Activated CD4-positive, alpha-beta memory T cell treated with anti-CD3 and anti-CD28 coated beads for 36 hours (primary cell): ENCODE results near the gene FOXP1. TPM values are rescaled to one million over a fixed set of nuclear protein-coding genes. Genes with fewer than 3 reads are reported as not detected.
A peak's percentile ranks its signal among the peaks of the same experiment; 100 is the strongest.

Source experiments
- CTCF ChIA-PET: fragments of 350-600 bp; sonication (Branson Sonifier 250); formaldehyde crosslinking; loops from one replicate; lab custom pipeline; 2021; ENCODE audit warnings: antibody characterized with exemption, inconsistent platforms; lab: Charles Lee
- POLR2A ChIA-PET: fragments of 350-600 bp; sonication (Branson Sonifier 250); formaldehyde crosslinking; loops from one replicate; lab custom pipeline; 2021; ENCODE audit warnings: antibody characterized with exemption; lab: Charles Lee
- DNase-seq: peaks from one replicate; pipeline ENCODE4 v3.0.0-alpha.2; 2020
- H3K27ac Mint-ChIP-seq: one replicate; pipeline ENCODE4 v1.8.0; 2021; ENCODE audit warnings: mixed read lengths
- H3K27me3 Mint-ChIP-seq: one replicate; pipeline ENCODE4 v1.8.0; 2021; ENCODE audit warnings: mixed read lengths
- H3K36me3 Mint-ChIP-seq: one replicate; pipeline ENCODE4 v1.8.0; 2021; ENCODE audit warnings: mixed read lengths
- H3K4me1 Mint-ChIP-seq: one replicate; pipeline ENCODE4 v1.8.0; 2021; ENCODE audit warnings: low read depth, mixed read lengths
- H3K4me3 Mint-ChIP-seq: one replicate; pipeline ENCODE4 v1.8.0; 2021; ENCODE audit warnings: mild to moderate bottlenecking, mixed read lengths
- H3K9me3 Mint-ChIP-seq: one replicate; pipeline ENCODE4 v1.8.0; 2021; ENCODE audit warnings: mixed read lengths
- intact Hi-C: fragments of 100-400 bp; cut with micrococcal nuclease; formaldehyde crosslinking; loops from one replicate; pipeline ENCODE4 v1.15.1; 2023
- total RNA-seq, 2 experiments: library from RNA; stranded (reverse); gene quantifications; one replicate each; pipeline ENCODE4 v1.2.3, GENCODE V29; 2021

The FOXP1 gene
- total RNA-seq, 2 experiments from 2014 or later: 94.4 to 102 TPM

DNA sequence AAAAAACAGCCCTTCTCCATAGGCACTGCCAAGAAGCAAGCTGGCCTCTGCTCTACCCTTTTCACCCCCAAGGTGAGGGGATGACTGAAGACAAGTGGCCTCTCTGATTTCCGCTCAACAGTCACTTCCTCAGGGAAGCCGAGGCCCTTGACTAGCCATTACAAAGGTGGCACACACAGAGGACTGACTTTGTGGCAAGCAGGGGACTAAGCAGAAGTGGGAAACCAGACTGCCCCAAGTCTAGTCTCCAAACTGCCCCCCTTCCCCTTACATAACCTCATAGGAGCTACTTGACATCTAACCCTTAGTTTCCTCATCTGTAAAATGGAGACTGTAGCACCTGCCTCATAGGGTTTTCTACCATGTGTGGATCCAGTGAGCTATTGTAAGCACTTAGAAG is 118.9 kb downstream of the FOXP1 start:
- Mint-ChIP-seq H3K36me3 (peaks cover 26% of the 10 kb centered on the region), H3K9me3 (no peaks in the 10 kb centered on the region), H3K4me1 (peaks cover 60% of the 10 kb centered on the region), H3K4me3 (no peak overlapping the region), H3K27me3 (no peaks in the 10 kb centered on the region), H3K27ac (no peak overlapping the region)
- ChIA-PET POLR2A (no interaction called here), CTCF (interaction anchor here (1.5 kb wide), 1 partner anchor 23 kb away, joined by 3 read pairs; no protein-coding TSS in a partner anchor)
- no peak for DNase-seq
- intact Hi-C loops: no loop called here

DNA sequence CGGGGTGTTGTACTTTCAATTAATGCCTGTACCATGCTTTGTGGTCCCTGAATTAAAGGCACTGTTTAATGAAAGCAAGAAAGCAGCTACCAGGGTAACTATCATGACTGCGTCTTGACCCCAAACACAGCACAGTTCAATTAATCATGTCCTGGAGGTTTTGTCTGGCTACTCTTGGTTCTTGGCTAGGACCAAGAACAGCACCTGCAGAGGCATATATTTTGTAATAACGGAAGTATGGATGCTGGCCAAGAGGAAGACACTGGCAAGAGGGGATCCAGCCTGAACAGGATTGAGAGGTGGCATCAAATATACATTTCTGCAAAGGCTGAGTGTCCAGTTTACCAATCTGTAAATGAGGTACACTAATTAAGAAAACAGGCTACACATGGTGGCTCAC is 119.9 kb downstream of the FOXP1 start:
- POLR2A ChIA-PET: no interaction called here
- H3K4me1 Mint-ChIP-seq: peaks cover 59% of the 10 kb centered on the region
- peaks cover 25% of the 10 kb centered on the region for H3K36me3 Mint-ChIP-seq
- CTCF ChIA-PET: interaction anchor here (1.5 kb wide), 1 partner anchor 24 kb away, joined by 3 read pairs; no protein-coding TSS in a partner anchor
- no peaks in the 10 kb centered on the region for H3K27me3 Mint-ChIP-seq
- H3K27ac Mint-ChIP-seq: no peak overlapping the region
- H3K9me3 Mint-ChIP-seq: no peaks in the 10 kb centered on the region
- H3K4me3 Mint-ChIP-seq: no peak overlapping the region
- DNase-seq: no peak
- intact Hi-C loops: no loop called here

DNA sequence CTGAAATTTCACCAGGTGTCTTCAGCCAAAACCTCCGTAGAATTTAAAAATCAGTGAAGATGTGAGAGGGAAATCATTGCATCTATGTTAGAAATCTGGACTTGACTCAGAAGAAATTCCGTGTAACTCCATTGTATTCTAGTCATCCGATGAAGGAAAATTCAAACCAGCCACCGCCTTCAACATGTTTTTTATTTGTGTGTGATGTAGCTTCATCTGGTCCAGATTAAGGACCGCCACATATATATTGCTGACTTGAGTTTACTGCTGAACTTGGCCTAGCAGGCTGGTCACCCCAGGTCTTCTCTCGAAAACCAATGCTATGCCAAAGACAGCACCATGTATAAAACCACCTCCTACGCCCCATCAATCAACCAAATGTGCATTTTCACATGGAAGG is 120.9 kb downstream of the FOXP1 start:
- H3K4me1 Mint-ChIP-seq: peaks cover 65% of the 10 kb centered on the region
- ChIA-PET CTCF (interaction anchor here (1.0 kb wide), 1 partner anchor 14 kb away, joined by 3 read pairs; no protein-coding TSS in a partner anchor), POLR2A (no interaction called here)
- H3K9me3 Mint-ChIP-seq: no peaks in the 10 kb centered on the region
- H3K4me3 Mint-ChIP-seq: no peak overlapping the region
- H3K36me3 Mint-ChIP-seq: peaks cover 18% of the 10 kb centered on the region
- H3K27ac Mint-ChIP-seq: peak overlapping the region; percentile 94
- DNase-seq: no peak
- intact Hi-C loops: no loop called here
- no peaks in the 10 kb centered on the region for H3K27me3 Mint-ChIP-seq

DNA sequence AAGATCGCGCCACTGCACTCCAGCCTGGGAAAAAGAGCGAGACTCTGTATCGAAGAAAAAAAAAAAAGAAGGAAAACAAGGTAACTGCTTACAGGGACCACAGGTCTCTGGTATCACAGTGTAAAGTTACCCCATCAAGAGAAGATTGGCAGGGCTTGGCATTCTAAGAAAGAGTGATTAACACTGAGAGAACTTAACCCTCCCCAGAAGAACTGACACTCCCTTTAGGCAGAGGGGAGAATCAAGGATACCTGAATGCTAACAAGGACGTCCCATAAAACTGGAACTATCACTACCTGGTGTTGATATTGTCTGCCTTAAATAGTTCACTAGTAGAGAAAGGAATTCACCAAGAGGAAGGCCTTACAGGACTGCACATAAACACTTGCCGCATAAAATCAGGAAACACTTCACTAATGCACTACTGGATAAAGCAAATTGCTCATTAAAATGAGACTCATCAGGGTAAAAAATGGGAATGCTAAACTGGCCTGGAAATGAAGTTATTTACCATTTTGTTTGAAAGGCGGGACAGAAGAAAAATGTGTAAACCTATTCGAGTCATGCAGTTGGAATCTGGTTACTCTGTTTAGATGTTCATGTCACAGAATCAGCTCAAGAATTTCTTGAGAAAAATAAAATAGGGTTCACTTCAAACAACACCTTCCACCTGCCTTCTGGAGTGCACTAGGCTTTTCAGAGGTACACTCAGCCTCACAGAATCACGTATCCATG is 121.6 kb downstream of the FOXP1 start:
- H3K4me1 Mint-ChIP-seq: peaks cover 67% of the 10 kb centered on the region
- CTCF ChIA-PET: interaction anchor here (1.0 kb wide), 1 partner anchor 15 kb away, joined by 3 read pairs; no protein-coding TSS in a partner anchor
- intact Hi-C loops: loop anchor here (1.0 to 2.0 kb wide), 8 partner anchors 11 to 121 kb away; partner anchors contain the start of gene FOXP1
- peaks cover 18% of the 10 kb centered on the region for H3K36me3 Mint-ChIP-seq
- H3K27ac Mint-ChIP-seq: peak overlapping the region; percentile 94
- H3K9me3 Mint-ChIP-seq: no peaks in the 10 kb centered on the region
- peak overlapping the region; percentile 47 for H3K4me3 Mint-ChIP-seq
- no peak for DNase-seq
- POLR2A ChIA-PET: no interaction called here
- H3K27me3 Mint-ChIP-seq: no peaks in the 10 kb centered on the region

DNA sequence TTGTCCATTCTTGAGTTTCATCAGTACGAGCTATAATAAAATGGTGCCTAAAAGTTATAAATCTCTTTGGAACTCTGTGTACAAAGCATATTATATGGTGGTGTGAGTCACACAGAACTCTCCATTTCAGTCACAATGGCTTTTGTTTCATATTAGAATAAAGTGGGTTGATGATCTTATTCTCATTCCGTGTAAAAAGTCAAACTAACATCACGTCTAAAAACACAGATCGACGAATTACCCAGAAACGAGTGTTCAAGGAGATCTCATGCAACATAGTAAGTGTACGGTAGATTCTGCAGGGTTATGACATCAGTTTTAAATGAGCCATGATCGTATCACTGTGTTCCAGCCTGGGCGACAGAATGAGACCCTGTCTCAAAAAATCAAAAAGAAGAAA is 122.4 kb downstream of the FOXP1 start:
- Mint-ChIP-seq H3K9me3 (no peaks in the 10 kb centered on the region), H3K36me3 (peaks cover 11% of the 10 kb centered on the region), H3K27me3 (no peaks in the 10 kb centered on the region), H3K4me1 (peaks cover 69% of the 10 kb centered on the region), H3K27ac (peak overlapping the region; percentile 94), H3K4me3 (peak overlapping the region; percentile 47)
- intact Hi-C loops: loop anchor here (1.0 to 2.0 kb wide), 8 partner anchors 12 to 122 kb away; partner anchors contain the start of gene FOXP1
- POLR2A ChIA-PET: interaction anchor here (0.6 to 1.3 kb wide), 5 partner anchors 13 to 63 kb away, joined by 3 to 9 read pairs (median 5); no protein-coding TSS in a partner anchor
- DNase-seq: peak; percentile 36
- CTCF ChIA-PET: interaction anchor here (0.8 to 2.1 kb wide), 5 partner anchors 12 to 127 kb away, joined by 3 to 7 read pairs (median 3); no protein-coding TSS in a partner anchor

DNA sequence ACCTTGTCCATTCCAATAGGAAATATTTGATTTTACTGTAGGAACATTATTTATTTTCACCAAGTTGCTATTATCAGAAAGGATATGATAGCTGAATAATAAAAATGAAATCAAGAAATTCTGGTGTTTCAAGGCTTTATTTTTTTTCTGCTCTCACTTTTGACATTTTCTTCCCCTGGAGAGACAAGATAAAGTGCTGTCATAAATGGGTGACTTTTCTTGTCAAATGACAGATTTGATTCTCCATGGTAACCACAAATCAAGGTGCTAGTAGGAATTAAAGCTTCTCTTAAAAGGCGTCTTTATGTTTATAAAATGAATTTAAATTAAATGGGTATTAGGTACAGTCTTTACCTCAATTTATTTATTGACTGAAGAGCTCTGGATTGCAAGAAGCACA is 124.6 kb downstream of the FOXP1 start:
- H3K9me3 Mint-ChIP-seq: no peaks in the 10 kb centered on the region
- peaks cover 83% of the 10 kb centered on the region for H3K4me1 Mint-ChIP-seq
- CTCF ChIA-PET: interaction anchor here (0.8 to 2.1 kb wide), 3 partner anchors 18 to 389 kb away, joined by 3 to 7 read pairs (median 3); no protein-coding TSS in a partner anchor
- peaks cover 8% of the 10 kb centered on the region for H3K36me3 Mint-ChIP-seq
- DNase-seq: no peak
- no peaks in the 10 kb centered on the region for H3K27me3 Mint-ChIP-seq
- H3K27ac Mint-ChIP-seq: no peak overlapping the region
- intact Hi-C loops: loop anchor here (2.0 kb wide), 1 partner anchor 76 kb away; no protein-coding TSS in a partner anchor
- POLR2A ChIA-PET: no interaction called here
- H3K4me3 Mint-ChIP-seq: no peak overlapping the region

DNA sequence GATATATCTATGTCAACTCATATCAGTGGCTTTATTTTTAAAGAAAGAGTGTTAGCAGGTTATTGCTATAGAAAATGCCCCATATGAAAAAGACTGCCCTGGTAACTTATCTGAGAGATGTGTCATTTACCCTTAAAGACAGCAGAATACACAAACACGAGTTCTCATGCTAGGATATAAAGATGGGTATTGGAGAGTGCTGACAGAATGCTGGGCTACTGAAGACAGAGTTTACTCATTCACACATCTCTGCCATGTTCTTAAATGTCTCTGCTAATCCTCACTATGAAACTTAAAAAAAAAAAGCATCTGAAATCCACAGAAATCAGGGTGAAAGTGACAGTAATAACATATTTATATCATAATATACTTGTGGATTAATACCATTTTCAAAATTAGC is 126.7 kb downstream of the FOXP1 start:
- Mint-ChIP-seq H3K27me3 (no peaks in the 10 kb centered on the region), H3K4me3 (peak overlapping the region; percentile 71), H3K9me3 (no peaks in the 10 kb centered on the region), H3K36me3 (peaks cover 5% of the 10 kb centered on the region), H3K27ac (peak overlapping the region; percentile 90), H3K4me1 (peaks cover 93% of the 10 kb centered on the region)
- intact Hi-C loops: no loop called here
- POLR2A ChIA-PET: interaction anchor here (1.6 to 2.3 kb wide), 2 partner anchors 35 kb away, joined by 5 to 8 read pairs; no protein-coding TSS in a partner anchor
- no peak for DNase-seq
- CTCF ChIA-PET: no interaction called here

DNA sequence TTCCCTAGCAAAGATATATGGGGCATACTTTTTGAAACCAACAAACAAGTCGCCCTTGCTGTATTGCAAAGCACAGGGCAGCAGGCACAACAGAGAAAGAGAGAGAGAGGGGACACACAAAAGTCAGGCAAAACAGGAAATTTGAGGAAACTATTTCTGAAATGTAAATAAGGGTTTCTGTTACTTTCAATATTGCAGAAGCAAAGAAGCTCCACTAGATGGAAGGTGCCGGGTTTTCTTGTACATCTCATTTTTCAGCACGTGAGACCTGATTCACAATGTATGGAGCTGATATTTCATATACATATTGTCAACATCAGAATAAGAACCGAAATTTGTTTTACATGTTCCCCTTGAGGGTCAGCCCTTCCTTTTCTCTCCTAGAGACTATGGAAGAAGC is 127.4 kb downstream of the FOXP1 start:
- H3K36me3 Mint-ChIP-seq: peaks cover 3% of the 10 kb centered on the region
- intact Hi-C loops: no loop called here
- no peaks in the 10 kb centered on the region for H3K27me3 Mint-ChIP-seq
- CTCF ChIA-PET: interaction anchor here (1.6 to 1.7 kb wide), 2 partner anchors 30 to 130 kb away, joined by 4 to 5 read pairs; no protein-coding TSS in a partner anchor
- no peaks in the 10 kb centered on the region for H3K9me3 Mint-ChIP-seq
- peaks cover 94% of the 10 kb centered on the region for H3K4me1 Mint-ChIP-seq
- peak overlapping the region; percentile 71 for H3K4me3 Mint-ChIP-seq
- H3K27ac Mint-ChIP-seq: peak overlapping the region; percentile 90
- no peak for DNase-seq
- POLR2A ChIA-PET: interaction anchor here (1.6 to 2.3 kb wide), 2 partner anchors 34 to 35 kb away, joined by 5 to 8 read pairs; no protein-coding TSS in a partner anchor

DNA sequence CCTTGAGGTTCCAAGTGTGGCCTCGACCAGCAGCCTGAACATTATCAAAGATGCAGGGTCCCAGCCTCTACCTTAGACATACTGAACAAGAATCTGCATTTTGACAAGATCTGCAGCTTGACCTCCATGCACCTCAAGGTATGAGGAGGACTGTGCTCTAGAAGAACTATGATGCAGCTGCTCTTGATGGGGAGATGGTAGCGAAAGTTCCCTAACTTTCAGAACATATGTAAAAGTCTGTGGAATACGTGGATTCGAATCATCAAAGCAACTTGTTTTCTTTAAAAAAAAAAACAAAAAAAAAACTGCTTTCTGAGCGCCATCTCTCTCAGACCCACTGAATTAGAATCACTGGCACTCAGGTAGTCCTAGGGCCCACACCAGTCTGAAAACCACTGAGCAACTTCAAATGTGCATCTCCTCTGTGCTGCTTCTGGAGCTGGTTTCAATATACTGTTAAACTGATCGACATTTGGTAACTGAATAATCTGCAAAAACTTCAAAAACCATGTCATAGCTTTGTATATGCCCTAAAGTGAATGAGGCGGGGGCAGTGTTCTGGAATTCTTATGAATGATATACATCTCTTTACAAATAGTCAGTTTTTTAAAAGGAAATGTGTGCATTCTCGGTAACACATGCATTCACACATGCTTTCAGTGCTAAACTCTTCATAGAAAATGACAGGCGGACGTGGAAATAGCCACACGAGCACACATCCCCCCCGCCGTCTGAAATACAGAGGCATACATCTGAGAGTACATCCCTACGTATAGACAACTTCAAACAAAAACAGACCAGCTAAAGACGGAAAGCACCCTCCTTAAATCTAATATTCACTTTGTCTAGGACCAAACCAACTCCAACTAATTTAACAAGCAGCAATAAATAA is 128.8 kb downstream of the FOXP1 start:
- DNase-seq: peak; percentile 45
- peaks cover 94% of the 10 kb centered on the region for H3K4me1 Mint-ChIP-seq
- POLR2A ChIA-PET: interaction anchor here (0.8 to 2.3 kb wide), 7 partner anchors 12 to 324 kb away, joined by 3 to 8 read pairs (median 5); no protein-coding TSS in a partner anchor
- no peaks in the 10 kb centered on the region for H3K27me3 Mint-ChIP-seq
- peak overlapping the region; percentile 90 for H3K27ac Mint-ChIP-seq
- intact Hi-C loops: loop anchor here (1.0 kb wide), 1 partner anchor 7 kb away; no protein-coding TSS in a partner anchor
- no peaks in the 10 kb centered on the region for H3K36me3 Mint-ChIP-seq
- CTCF ChIA-PET: interaction anchor here (1.1 to 2.2 kb wide), 5 partner anchors 11 to 132 kb away, joined by 3 to 5 read pairs (median 4); no protein-coding TSS in a partner anchor
- H3K9me3 Mint-ChIP-seq: no peaks in the 10 kb centered on the region
- peak overlapping the region; percentile 71 for H3K4me3 Mint-ChIP-seq

DNA sequence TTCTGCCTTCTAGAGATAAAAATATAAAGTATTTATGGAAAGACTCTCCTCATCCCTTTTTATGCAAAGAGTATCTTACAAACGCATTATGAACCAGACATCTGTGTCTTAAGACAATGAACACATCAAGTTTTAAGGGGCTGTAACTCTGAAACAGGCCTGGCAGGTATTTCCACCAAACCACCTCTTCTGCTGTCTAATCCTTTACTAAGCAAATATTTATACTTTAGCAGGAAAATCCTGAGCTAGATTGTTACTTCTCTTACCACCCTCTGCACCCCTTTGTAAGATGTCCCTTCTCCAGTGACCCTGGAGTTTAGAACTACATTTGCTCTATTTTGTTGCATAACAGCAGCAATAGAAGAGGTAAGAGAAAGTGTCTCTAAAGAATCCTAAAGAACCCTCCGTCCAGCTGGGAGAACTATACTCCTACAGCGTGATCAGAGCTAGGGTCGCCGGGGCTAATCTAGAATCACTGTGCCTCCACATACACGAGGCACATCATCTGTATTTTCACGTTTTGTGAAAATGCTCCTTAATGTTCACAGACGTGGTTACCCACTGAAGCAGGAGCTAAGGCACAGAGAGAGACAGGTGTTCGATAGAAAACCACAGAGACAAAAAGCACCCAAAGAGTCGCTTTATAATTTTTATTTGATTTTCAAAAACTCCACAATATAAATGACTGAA is 129.6 kb downstream of the FOXP1 start:
- Mint-ChIP-seq H3K4me1 (peaks cover 94% of the 10 kb centered on the region), H3K36me3 (no peaks in the 10 kb centered on the region), H3K9me3 (no peaks in the 10 kb centered on the region), H3K27me3 (no peaks in the 10 kb centered on the region), H3K27ac (peak overlapping the region; percentile 90), H3K4me3 (peak overlapping the region; percentile 71)
- ChIA-PET POLR2A (interaction anchor here (0.8 to 2.1 kb wide), 7 partner anchors 11 to 323 kb away, joined by 3 to 8 read pairs (median 3); no protein-coding TSS in a partner anchor), CTCF (interaction anchor here (1.4 to 2.2 kb wide), 2 partner anchors 10 to 79 kb away, joined by 3 to 5 read pairs; no protein-coding TSS in a partner anchor)
- no peak for DNase-seq
- intact Hi-C loops: no loop called here
